ENCODE data around the gene CAPN5. TPM values are rescaled to one million over a fixed set of nuclear protein-coding genes. Genes with fewer than 3 reads are reported as not detected.

Gene CAPN5
- total and polyA plus RNA-seq, 2 of the 8 experiments (the other 6 are each of a cell fraction or from before 2014, with no cell fraction given) = 21.5 to 22.4 TPM

DNA sequence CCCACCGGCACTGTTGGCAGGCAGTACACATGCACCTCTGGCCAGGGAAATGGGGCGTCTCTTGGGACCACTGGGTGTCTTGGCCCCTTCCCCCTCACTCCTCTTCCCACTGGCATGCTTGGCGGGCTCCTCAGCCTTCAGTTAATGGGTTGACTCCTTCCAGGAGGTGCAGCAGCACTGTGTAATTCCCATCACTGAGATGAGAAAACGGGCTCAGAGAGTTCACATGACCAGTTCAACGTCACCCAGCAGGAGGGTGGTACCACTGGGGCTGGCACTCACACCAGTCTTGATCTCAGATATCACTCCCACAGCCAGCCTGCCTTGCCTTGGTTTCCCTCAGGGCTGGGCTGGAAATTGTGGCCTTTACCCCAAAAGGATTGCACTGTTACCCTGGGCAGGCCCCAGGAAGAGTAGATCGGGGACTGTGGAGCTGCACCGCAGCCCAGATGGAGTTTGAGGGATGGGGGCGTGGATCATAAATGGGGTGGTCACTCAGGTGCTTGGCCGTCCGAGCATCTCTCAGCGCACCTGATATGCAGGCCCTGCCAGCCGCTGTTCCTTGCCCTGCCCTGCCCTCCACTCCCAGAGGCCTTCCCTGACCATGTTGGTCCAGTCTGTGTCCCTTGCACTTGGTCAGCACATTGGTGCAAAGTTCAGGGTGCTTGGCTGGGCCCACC is 16.9 kb downstream of the CAPN5 start:
- Histone ChIP-seq H4K5ac (ENCODE audit: insufficient read length, low read depth, low read length) (no peak overlapping the region), H3K4me2 (ENCODE audit: insufficient read depth in 1 of 2, low read depth in 2 of 2, low read length in 2 of 2) (no peak overlapping the region), H3K23me2 (ENCODE audit: low read depth, low read length) (no peaks in the 10 kb centered on the region), H3K4me3 (ENCODE audit: extremely low read depth in 1 of 4, insufficient read depth in 2 of 4, low read depth in 3 of 4, low read length in 4 of 4) (no peak overlapping the region), H2BK120ac (replicated peaks; ENCODE audit: low read depth, low read length) (no peak overlapping the region), H2BK12ac (ENCODE audit: low read depth, low read length) (no peak overlapping the region), H3K79me2 (ENCODE audit: control insufficient read depth in 1 of 2, insufficient read depth in 2 of 2, low read length in 2 of 2) (no peaks in the 10 kb centered on the region), H4K20me1 (replicated peaks in 1 of 2; ENCODE audit: control insufficient read depth in 1 of 2, insufficient read depth in 2 of 2, low read length in 2 of 2) (peaks cover 0 to 5% of the 10 kb centered on the region in 2 experiments), H3K36me3 (ENCODE audit: control insufficient read depth in 2 of 4, insufficient read depth in 4 of 4, low read length in 3 of 4) (no peaks in the 10 kb centered on the region), H3K56ac (replicated peaks; ENCODE audit: insufficient read length, low read depth, low read length) (no peak overlapping the region), H2AFZ (ENCODE audit: low read length) (no peak overlapping the region), H3K4ac (replicated peaks; ENCODE audit: insufficient read length, low read depth, low read length) (no peak overlapping the region), H2BK15ac (ENCODE audit: low read length) (no peak overlapping the region), H3K18ac (ENCODE audit: extremely low read depth, low read length) (no peak overlapping the region), H2BK5ac (ENCODE audit: low read depth, low read length) (no peak overlapping the region), H2BK20ac (ENCODE audit: low read length) (no peak overlapping the region), H3K14ac (ENCODE audit: insufficient read length) (no peak overlapping the region), H3K9ac (replicated peaks in 1 of 4; ENCODE audit: extremely low read depth in 1 of 4, low read depth in 3 of 4, low read length in 3 of 4) (peak overlapping the region in 1 of 4 experiments; percentile 37; a peak in 1 of 7 replicates), H3K9me3 (ENCODE audit: insufficient read depth in 2 of 2, low read depth in 1 of 2, low read length in 1 of 2) (no peaks in the 10 kb centered on the region), H2AK5ac (ENCODE audit: low read depth, low read length) (no peak overlapping the region), H3K23ac (ENCODE audit: insufficient read length) (no peak overlapping the region), H3K79me1 (ENCODE audit: low read depth, low read length) (no peaks in the 10 kb centered on the region; the same call in 1 of the 2 replicates), H4K8ac (ENCODE audit: extremely low read depth, insufficient read depth, low read length) (no peak overlapping the region), H4K91ac (replicated peaks; ENCODE audit: insufficient read length, low read length) (no peak overlapping the region), H3K27ac (ENCODE audit: low read depth, low read length) (no peak overlapping the region), H3K27me3 (replicated peaks in 1 of 4; ENCODE audit: control insufficient read depth in 3 of 4, extremely low read depth in 1 of 4, insufficient read depth in 3 of 4, low read length in 3 of 4) (no peaks in the 10 kb centered on the region), H3K4me1 (replicated peaks in 1 of 4; ENCODE audit: control insufficient read depth in 3 of 4, insufficient read depth in 4 of 4, low read length in 3 of 4) (peaks cover 0 to 2% (median 0%) of the 10 kb centered on the region in 4 experiments; a peak in 2 of 7 replicates)
- CTCF ChIA-PET (ENCODE audit: partially characterized antibody) = interaction anchor here (1.6 to 8.4 kb wide), 5 partner anchors 9 to 105 kb away, joined by 4 to 95 read pairs (median 6); partner anchors contain the start of gene OMP
- 90% methylated on average over 12 of the region's 12 CpGs; no CpG with 5 or more reads in 1 of the 2 experiments for WGBS, 2 experiments (ENCODE audit: extremely low coverage in 1 of 2, insufficient coverage in 1 of 2, insufficient read length in 1 of 2, insufficient replicate concordance in 2 of 2, low coverage in 1 of 2, low lambda C conversion rate in 2 of 2, missing lambda C conversion rate in 1 of 2)
- DNase-seq (ENCODE audit: low read depth in 1 of 2, low spot score in 2 of 2) (no peak), FAIRE-seq (no peak)
- POLR2A ChIA-PET (ENCODE audit: partially characterized antibody) = interaction anchor here (1.4 to 2.5 kb wide), 2 partner anchors 7 to 10 kb away, joined by 4 to 7 read pairs; no protein-coding TSS in a partner anchor
- TF ChIP-seq HDAC6 (IDR thresholded peaks at IDR 0.05; ENCODE audit: low read depth, low read length) (no peak), RBBP5 (IDR thresholded peaks at IDR 0.05; ENCODE audit: borderline replicate concordance, low read depth, low read length) (no peak), ASH2L (IDR thresholded peaks at IDR 0.05; ENCODE audit: low read length) (no peak), EP300 (IDR thresholded peaks at IDR 0.05; ENCODE audit: borderline replicate concordance in 1 of 2, low read depth in 2 of 2, low read length in 2 of 2) (no peak), KDM5A (IDR thresholded peaks at IDR 0.05; ENCODE audit: low read length) (no peak), TEAD4 (IDR thresholded peaks at IDR 0.05; ENCODE audit: low read depth, low read length) (no peak), FOSL1 (IDR thresholded peaks at IDR 0.05; ENCODE audit: insufficient read depth, low read depth, low read length) (no peak)
